Umbilical cord (tissue), 2 donors: ENCODE measurements around the gene SRRD. TPM values are rescaled to one million over a fixed set of nuclear protein-coding genes. Genes with fewer than 3 reads are reported as not detected.
A peak's percentile ranks its signal among the peaks of the same experiment; 100 is the strongest.

ENCODE experiments used
- DNase-seq: peaks from one replicate; pipeline ENCODE4 v3.0.0-alpha.2; 2015; ENCODE audit warnings: low spot score
- total RNA-seq: library from RNA; depleted of rRNA; stranded (reverse); fragments of >200 nt; gene quantifications from one replicate; pipeline ENCODE4 v1.2.3, GENCODE V29; 2014; ENCODE audit warnings: low replicate concordance; ENCODE audit not compliant: insufficient read depth

SRRD gene
- total RNA-seq, 1 donor from 2014 or later = 3.6 TPM

DNA sequence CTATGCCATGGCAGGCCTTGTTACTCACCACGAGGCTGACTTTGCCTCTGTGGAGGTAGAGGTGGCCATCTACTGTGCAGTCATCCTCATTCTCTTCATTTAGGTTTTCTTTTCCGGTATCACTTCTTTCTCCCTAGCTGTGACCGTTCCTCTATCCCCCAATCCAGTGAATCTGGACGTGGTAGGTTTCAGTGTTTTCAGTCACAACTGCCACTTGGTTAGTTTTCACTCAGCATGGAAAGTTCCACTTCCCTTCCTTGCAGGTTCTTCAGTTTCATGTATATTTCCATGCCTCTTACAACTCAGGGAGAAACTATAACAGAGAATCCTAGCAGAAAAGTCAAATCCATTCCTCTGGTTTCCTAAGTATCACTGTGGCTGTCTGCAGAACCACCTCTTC is 2.0 kb upstream of the SRRD start:
- no peak for DNase-seq

GRCh38 chr22:26482161-26482560 is 1.5 kb upstream of the SRRD start:
- DNase-seq = no peak

- DNase-seq = no peak
These were observed 636 bp upstream of the SRRD start for GRCh38 chr22:26483043-26483438.

DNA sequence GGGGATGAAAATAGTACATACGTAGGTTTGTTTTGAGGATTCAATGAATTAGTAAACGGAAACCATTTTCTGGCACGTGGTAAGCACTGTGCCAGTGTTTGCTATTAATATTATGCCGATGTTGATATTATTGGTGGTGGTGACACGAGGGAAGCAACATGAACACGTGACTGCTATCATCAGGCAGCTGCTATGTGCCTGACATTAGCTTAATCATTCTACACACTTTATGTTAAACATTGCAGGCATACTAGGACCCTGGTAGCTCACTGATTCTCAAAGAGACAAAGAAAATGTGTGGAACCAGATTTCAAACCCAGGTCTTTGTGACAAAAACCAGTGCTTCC is 656 bp downstream of the SRRD start:
- no peak for DNase-seq

DNA sequence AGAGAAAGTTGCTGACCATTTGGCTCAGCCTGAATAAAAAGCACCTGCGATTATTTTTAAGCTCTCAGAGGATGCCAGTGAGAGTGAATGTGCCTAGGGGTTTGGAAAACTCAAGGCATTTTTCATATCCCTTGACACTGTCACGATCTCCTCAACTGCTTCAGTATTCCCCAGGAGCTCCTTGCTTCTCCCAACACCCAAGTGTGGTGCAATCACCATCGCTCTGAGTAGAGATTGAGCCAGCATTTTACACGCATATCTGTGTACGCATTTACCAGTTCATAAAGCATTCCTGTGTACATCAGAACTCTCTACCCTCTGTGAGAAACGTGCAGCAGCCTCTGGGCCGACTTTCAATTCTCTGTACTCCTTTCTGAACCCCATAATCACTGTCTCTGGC is 1.3 kb downstream of the SRRD start:
- DNase-seq = no peak

- no peak for DNase-seq
These were observed 2.2 kb downstream of the SRRD start for GRCh38 chr22:26485806-26486390.

DNA sequence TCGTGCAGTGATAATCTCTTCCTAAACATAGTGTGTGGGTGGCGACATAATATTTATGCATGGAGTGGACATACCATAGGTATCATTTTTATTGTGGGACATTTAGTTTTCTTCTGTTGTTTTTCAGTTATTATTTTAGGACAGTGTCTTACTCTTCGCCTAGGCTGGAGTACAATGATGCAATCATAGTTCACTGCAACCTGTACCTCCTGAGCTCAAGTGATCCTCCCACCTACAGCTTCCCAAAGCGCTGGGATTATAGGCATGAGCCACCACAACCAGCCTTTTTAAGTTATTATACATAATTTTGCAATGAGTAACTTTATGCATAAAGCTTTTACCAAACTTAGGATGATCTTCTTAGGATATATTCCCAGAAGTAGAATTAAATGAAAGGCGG is 2.7 kb downstream of the SRRD start:
- DNase-seq = no peak

DNA sequence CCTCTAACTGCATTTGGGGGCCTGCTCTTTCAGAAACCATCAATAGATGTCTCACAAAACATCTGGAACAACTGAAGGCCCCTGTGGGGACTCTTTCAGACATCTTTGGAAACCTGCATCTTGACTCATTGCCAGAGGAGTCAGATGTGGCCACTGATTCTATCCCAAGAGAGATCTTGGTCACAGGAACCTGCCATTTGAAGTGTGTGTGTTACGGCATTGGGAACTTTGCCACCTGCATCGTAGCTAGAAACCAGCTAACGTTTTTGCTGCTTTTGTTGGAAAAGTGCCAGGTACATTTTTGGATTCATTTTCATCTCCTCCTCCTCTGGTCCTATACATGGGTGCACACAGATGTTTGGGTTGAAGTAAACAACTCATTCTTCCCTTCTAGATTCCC is 4.3 kb downstream of the SRRD start:
- DNase-seq = no peak

DNA sequence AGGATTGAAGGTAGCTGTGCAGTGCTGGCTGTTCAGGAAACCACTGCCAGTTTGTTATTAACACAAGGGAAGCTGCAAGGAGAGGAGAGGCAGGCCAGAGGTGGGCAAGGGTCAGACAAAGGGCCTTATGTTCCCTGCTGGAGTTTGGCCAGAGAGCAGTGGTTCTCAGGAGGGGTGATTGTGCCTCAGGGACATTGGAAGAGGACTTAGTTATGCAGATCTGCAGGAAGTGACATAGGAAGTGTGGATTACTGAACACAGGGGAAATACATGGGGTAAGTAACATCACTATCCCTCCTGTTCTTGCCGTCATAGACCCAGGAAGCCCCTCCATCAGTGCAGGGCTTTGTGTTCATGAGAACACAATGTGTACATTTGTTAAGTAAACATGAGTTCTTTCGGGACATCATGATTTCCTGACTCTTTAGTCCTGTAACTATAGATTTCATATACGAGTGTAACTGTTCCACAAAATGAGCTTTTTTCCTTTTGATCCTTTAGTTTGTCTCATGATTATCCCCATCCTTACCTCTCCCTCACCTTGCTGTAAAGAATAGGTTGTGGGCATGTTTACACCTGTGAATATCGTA is 5.9 kb downstream of the SRRD start:
- no peak for DNase-seq

DNA sequence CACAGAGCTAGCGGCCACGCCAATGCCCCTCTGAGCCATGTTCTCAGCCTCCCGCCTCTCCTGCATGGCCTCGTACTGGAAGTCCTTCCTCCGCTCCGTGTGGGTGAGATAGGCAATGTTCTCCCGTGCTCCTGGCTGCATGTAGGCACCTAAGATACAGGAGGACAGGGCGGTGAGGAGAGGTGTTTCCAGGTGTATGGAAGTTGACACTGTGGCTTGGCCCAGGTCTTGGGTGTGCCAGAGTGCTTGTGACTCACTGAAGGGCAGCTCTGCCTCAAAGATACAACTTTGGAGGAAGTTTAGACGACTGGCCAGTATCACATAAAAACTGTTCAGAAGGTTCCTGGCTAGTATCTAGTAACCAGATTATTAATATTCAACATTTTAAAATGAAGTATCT is 8.5 kb downstream of the SRRD start:
- no peak for DNase-seq

GRCh38 chr22:26494506-26494905 is 10.8 kb downstream of the SRRD start:
- DNase-seq = no peak

DNA sequence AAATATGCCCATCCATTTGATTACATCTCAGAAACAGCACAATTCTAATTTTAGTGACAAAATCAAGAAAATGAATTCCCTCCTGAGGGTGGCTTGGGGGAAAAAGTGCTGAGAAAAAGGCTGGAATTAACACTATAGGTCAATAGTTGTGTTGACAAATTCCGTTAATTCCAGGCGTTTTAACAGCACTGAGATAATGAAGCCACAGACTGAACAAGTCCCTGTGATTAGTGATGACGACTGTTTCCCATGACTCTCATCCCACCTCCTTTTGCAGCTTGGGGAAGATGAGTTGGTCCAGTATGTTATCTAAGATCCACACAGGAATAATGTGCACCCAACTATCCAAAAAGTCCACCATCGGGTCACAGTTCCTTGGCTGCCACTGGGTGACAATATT is 12.8 kb downstream of the SRRD start:
- DNase-seq = no peak

DNA sequence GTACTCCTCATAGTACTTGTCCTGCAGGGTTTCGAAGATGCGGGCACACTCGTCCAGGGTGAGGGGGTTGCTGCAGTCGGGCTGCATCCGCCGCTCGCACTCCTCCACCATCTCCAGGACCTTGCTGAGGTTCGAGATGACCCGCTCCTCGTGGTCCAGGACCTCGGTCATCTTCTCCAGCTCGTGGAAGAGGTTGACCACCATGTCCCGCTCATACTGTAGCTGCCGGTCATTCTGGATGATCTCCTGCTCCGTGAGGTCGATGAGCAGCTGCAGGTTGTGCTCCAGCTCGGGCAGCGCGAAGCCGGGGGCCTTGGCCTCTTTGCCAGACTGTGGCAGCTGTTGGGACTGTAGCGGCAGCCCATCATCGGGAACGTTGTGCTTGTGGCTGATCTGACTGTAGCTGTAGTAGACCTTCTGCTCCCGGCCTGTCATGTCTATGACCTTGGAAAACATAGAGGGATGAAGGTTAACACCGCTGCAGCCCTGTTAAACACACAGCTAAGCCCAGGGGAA is 15.6 kb downstream of the SRRD start:
- DNase-seq = no peak

DNA sequence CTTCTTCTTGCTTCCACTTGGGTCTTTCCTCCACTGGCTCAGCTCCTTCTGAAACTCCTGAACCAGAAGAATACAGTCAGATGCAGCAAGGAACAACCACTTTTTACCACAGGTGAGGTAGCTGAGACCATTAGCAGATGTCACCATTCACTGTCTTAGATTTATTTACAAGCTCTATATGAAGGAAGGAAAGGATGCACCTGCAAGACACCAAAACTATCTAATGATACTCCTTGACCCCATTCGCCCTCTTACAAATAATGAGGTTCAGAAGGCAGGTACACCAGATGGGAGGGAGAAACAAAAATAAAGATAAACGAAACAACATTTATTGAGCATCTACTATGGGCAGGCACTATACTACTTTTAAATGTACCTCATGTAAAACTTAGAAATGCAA is 18.3 kb downstream of the SRRD start:
- no peak for DNase-seq

- peak; percentile 24 for DNase-seq
These were observed 19.2 kb downstream of the SRRD start for GRCh38 chr22:26502688-26503561.

DNA sequence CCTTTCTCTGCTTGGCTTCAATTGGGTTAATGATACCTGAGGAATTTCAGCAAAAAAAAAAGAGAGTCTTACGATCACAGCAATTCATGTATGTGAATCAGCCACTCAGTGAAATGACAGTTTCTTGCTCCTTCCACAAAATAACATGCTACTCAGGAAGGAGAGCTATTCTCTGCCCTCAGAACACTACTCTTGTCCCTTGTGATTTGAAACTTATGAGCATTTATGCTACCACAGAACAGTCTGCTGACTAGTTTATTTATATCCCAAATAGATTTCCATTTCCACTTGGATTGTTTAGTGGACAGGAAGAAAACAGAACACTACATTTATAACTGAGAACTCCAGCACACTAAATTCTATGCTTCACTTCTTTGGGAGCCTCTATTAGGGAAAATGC is 20.1 kb downstream of the SRRD start:
- no peak for DNase-seq

- no peak for DNase-seq
These were observed 24.5 kb downstream of the SRRD start for GRCh38 chr22:26508148-26508547.

GRCh38 chr22:26512149-26512793 is 28.6 kb downstream of the SRRD start, which contains the start of gene TFIP11:
TSS of gene TFIP11 (minus strand) at chr22:26512473. CDS start at chr22:26510272, 2,201 bp downstream.
- DNase-seq = peak; percentile 97

DNA sequence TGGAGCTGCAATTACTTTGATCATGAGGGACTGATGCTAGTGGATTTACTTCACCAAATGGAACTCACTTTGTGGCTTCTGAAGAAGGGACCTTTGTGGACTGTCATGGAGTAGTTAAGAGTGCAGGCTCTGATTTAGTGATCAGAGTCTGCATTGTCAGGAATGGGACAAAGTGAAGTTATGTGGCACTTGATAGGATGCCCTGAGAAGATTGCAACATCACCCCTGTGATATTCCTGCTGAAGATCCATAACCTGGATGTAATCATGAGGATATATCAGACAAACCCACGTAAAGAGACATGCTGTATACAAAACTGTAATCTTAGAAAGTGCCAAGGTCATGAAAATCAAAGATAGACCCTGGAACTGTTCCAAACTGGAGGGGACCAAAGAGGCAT is 30.2 kb downstream of the SRRD start:
- DNase-seq = no peak

DNA sequence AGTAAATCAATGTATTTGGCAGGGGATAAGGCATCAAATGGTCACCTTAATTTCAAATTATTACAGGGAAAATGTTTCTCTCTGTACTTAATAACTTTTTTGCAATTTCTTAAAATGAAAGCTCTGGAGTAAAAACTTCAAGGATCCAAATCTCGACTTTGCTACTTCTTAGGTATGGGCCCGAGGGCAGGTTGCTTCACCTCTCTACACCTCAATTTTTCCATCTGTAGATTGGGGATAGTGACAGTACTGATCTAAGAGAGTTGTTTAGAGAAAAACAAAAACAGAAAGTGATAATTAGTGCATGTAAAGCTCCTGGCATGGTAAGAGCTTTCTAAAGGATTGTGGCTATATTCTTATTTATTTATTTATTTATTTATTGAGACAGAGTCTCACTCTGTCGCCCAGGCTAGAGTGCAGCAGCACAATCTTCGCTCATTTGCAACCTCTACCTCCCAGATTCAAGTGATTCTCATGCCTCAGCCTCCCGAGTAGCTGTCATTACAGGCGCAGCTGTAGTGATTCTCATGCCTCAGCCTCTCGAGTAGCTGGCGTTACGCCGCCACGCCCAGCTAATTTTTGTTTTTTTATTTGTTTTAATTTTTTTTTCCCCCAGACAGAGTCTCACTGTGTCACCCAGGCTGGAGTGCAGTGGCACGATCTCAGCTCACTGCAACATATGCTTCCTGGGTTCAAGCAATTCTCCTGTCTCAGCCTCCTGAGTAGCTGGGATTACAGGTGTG is 30.9 kb downstream of the SRRD start:
- DNase-seq = no peak

- no peak for DNase-seq
These were observed 32.3 kb downstream of the SRRD start for GRCh38 chr22:26515931-26516330.

- no peak for DNase-seq
These were observed 32.8 kb downstream of the SRRD start for GRCh38 chr22:26516503-26516902.
